GM12801 (cell line): ENCODE measurements around the gene PLEKHH3.

Experiments
- CTCF ChIP-seq: IDR thresholded peaks from one replicate; pipeline ENCODE4 v1.5.1; 2011; ENCODE audit warnings: control low read depth; ENCODE audit not compliant: insufficient read length; ENCODE audit errors: extremely low read depth

PLEKHH3 gene

GRCh38 chr17:42704837-42705494 is 28.2 kb upstream of the PLEKHH3 start:
- no peak for TF ChIP-seq CTCF

- no peak for TF ChIP-seq CTCF
These were observed 27.7 kb upstream of the PLEKHH3 start for GRCh38 chr17:42704490-42704836.

GRCh38 chr17:42702446-42702845 is 25.7 kb upstream of the PLEKHH3 start:
- no peak for TF ChIP-seq CTCF

GRCh38 chr17:42700586-42701289 is 23.9 kb upstream of the PLEKHH3 start:
- TF ChIP-seq CTCF: no peak

- TF ChIP-seq CTCF: no peak
These were observed 22.6 kb upstream of the PLEKHH3 start for GRCh38 chr17:42699415-42699740.

- no peak for TF ChIP-seq CTCF
These were observed 22.1 kb upstream of the PLEKHH3 start for GRCh38 chr17:42698736-42699414.

GRCh38 chr17:42697108-42697811 is 20.5 kb upstream of the PLEKHH3 start:
- TF ChIP-seq CTCF: no peak
